ENCODE measurements around the gene TAS1R3.
A peak's percentile ranks its signal among the peaks of the same experiment; 100 is the strongest.

The TAS1R3 gene

GRCh38 chr1:1371746-1372711 is 40.9 kb downstream of the TAS1R3 start:
- DNase-seq, result peak; percentile 67

- DNase-seq, result no peak
These were observed 42.2 kb downstream of the TAS1R3 start for GRCh38 chr1:1373051-1373814.

GRCh38 chr1:1373815-1374588 is 42.9 kb downstream of the TAS1R3 start:
- no peak for DNase-seq

GRCh38 chr1:1374589-1374928 is 43.5 kb downstream of the TAS1R3 start:
- DNase-seq, result no peak

- peak; percentile 94 for DNase-seq
These were observed 44.0 kb downstream of the TAS1R3 start, which contains the start of gene AURKAIP1 for GRCh38 chr1:1374929-1375662. Gene AURKAIP1 (minus strand): TSS chr1:1375207. CDS start chr1:1374756, 451 bp downstream.

- no peak for DNase-seq
These were observed 45.6 kb downstream of the TAS1R3 start for GRCh38 chr1:1376551-1377226.

- DNase-seq, result no peak
These were observed 46.6 kb downstream of the TAS1R3 start for GRCh38 chr1:1377540-1378205.

GRCh38 chr1:1380860-1381259 is 49.8 kb downstream of the TAS1R3 start:
- DNase-seq, result no peak

GRCh38 chr1:1381294-1381693 is 50.2 kb downstream of the TAS1R3 start:
- no peak for DNase-seq
